ENCODE measurements around the gene ACADS. TPM values are rescaled to one million over a fixed set of nuclear protein-coding genes. Genes with fewer than 3 reads are reported as not detected.

ACADS gene
- total and polyA plus RNA-seq, 9 of the 15 experiments (the other 6 are each of a cell fraction or from before 2014, with no cell fraction given): 0.06 to 20.3 (median 8.8) TPM

DNA sequence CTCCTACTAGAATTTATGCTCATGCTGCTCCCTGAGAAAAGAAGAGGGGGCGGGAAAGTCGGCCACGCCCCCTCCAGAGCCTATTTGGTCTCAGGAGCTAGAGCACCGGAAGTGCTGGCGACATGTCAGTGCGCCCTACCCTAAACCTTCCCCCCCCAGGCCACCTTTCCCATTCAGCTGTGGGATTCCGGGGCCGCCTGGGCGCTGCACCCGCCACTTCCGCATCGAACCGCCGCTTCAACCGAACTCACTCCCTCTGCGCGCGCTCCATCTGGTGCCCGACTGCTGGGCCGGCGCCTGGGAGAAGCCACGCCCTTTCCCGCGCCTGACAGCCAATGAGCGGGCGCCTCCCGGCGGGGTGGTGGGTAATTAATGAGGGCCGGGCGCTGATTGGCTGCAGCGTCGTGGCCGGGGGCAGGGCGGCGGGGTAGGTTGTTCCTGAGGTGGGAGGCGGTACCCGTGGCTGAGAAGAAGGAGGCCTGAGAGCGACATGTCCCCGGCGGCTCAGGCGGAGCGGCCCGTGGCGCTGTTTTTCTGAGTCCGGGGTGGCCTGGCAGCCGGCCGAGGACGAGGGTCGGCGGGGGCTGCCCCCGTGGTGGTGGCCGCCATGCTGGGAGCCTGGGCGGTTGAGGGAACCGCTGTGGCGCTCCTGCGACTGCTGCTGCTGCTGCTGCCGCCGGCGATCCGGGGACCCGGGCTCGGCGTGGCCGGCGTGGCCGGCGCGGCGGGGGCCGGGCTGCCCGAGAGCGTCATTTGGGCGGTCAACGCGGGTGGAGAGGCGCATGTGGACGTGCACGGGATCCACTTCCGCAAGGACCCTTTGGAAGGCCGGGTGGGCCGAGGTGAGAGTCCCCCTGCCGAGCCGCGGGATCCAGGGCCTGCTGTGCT, 38.7 kb upstream of the ACADS start, which contains the start of gene MLEC (continued):
- TF ChIP-seq PHF8 (IDR thresholded peaks at IDR 0.05; ENCODE audit: borderline replicate concordance, low read length): peak; percentile 85; the same call in 1 of the 2 replicates
- no peak for TF ChIP-seq NFATC3 (IDR thresholded peaks at IDR 0.05)
- no peak; the same call in 1 of the 2 replicates for TF ChIP-seq NCOR1 (IDR thresholded peaks at IDR 0.05)
- no peak for TF ChIP-seq ZNF143 (CRISPR knock-in tag; IDR thresholded peaks at IDR 0.05)
- TF ChIP-seq, protein P1, sequence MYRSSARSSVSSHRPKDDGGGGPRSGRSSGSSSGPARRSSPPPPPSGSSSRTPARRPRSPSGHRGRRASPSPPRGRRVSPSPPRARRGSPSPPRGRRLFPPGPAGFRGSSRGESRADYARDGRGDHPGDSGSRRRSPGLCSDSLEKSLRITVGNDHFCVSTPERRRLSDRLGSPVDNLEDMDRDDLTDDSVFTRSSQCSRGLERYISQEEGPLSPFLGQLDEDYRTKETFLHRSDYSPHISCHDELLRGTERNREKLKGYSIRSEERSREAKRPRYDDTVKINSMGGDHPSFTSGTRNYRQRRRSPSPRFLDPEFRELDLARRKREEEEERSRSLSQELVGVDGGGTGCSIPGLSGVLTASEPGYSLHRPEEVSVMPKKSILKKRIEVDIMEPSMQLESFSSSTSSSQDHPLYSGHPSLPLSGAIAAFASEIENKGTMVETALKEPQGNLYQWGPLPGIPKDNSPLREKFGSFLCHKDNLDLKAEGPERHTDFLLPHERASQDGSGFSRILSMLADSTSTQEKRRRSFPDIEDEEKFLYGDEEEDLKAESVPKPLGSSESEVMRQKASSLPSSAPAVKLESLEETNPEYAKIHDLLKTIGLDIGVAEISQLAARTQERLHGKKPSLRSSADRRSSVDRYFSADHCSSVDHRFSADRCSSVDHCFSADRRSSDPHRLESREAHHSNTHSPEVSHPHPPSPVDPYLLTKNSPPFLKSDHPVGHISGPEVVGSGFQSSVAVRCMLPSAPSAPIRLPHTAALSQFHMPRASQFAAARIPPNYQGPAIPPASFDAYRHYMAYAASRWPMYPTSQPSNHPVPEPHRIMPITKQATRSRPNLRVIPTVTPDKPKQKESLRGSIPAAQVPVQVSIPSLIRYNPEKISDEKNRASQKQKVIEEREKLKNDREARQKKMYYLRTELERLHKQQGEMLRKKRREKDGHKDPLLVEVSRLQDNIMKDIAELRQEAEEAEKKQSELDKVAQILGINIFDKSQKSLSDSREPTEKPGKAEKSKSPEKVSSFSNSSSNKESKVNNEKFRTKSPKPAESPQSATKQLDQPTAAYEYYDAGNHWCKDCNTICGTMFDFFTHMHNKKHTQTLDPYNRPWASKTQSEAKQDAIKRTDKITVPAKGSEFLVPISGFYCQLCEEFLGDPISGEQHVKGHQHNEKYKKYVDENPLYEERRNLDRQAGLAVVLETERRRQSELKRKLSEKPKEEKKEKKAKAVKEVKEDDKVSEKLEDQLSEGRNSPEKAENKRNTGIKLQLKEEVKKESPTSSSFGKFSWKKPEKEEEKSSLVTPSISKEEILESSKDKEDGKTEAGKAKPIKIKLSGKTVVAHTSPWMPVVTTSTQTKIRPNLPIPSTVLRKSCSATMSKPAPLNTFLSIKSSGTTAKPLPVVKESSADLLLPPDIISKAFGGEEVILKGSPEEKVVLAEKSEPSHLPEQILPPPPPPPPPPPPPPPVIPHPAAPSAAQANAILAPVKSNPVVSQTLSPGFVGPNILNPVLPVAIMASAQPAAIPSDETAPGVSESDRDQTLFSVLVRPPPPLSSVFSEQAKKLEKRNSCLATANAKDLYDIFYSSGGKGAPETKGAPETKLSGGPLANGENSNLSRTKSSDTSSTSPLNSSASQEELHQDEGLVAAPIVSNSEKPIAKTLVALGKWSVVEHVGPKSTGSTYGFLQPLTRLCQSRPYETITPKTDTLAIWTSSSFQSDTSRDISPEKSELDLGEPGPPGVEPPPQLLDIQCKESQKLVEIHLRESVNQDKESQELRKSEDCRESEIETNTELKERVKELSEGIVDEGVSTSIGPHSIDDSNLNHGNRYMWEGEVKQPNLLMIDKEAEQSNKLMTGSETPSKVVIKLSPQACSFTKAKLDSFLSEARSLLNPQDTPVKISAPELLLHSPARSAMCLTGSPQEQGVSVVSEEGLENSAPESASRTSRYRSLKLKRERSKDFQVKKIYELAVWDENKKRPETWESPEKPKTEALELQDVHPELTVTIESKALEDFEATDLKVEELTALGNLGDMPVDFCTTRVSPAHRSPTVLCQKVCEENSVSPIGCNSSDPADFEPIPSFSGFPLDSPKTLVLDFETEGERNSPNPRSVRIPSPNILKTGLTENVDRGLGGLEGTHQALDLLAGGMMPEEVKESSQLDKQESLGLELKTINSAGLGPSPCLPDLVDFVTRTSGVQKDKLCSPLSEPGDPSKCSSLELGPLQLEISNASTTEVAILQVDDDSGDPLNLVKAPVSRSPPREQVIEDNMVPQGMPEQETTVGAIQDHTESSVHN (IDR thresholded peaks at IDR 0.05; ENCODE audit: borderline replicate concordance in 1 of 2, low read depth in 1 of 2): no peak
- TF ChIP-seq PPARD (CRISPR knock-in tag; IDR thresholded peaks at IDR 0.05): no peak
- no peak for TF ChIP-seq ZNF699 (CRISPR knock-in tag; IDR thresholded peaks at IDR 0.05; ENCODE audit: insufficient replicate concordance)
- no peak for TF ChIP-seq TEAD2 (tag; IDR thresholded peaks at IDR 0.05)
- no peak for TF ChIP-seq NR1H2 (CRISPR knock-in tag; IDR thresholded peaks at IDR 0.05)
- peak; percentile 56 for TF ChIP-seq CC2D1A (IDR thresholded peaks at IDR 0.05)
- no peak for TF ChIP-seq CEBPB (tag; IDR thresholded peaks at IDR 0.05)
- TF ChIP-seq, protein P2, sequence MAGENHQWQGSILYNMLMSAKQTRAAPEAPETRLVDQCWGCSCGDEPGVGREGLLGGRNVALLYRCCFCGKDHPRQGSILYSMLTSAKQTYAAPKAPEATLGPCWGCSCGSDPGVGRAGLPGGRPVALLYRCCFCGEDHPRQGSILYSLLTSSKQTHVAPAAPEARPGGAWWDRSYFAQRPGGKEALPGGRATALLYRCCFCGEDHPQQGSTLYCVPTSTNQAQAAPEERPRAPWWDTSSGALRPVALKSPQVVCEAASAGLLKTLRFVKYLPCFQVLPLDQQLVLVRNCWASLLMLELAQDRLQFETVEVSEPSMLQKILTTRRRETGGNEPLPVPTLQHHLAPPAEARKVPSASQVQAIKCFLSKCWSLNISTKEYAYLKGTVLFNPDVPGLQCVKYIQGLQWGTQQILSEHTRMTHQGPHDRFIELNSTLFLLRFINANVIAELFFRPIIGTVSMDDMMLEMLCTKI (IDR thresholded peaks at IDR 0.05; ENCODE audit: partially characterized antibody): no peak
- peak; percentile 53; the same call in 1 of the 2 replicates for TF ChIP-seq ZBTB2 (IDR thresholded peaks at IDR 0.05)
- no peak for TF ChIP-seq MIER1 (IDR thresholded peaks at IDR 0.05; ENCODE audit: low read depth)

All from K562 (cell line).